Stimulated activated CD4-positive, alpha-beta T cell treated with anti-CD3 and anti-CD28 coated beads, TNF-alpha, amount 100 ng/mL, for 48 hours (primary cell): ENCODE data around the gene KRT27.

ENCODE experiments used
- DNase-seq, 3 donors: peaks; one replicate each; pipeline ENCODE4 v3.0.0-alpha.2; 2020; ENCODE audit warnings: low read depth in 3 of 3

KRT27 gene

GRCh38 chr17:40809721-40810421 lies 27.5 kb upstream of the KRT27 start:
- no peak for DNase-seq

- DNase-seq = no peak
Measured at GRCh38 chr17:40806131-40806530, 23.8 kb upstream of the KRT27 start.

GRCh38 chr17:40803617-40804082 lies 21.3 kb upstream of the KRT27 start:
- peak; percentile 50 to 70 (median 65) for DNase-seq

- no peak for DNase-seq
Measured at GRCh38 chr17:40801157-40801556, 18.8 kb upstream of the KRT27 start.

GRCh38 chr17:40800381-40800780 lies 18.0 kb upstream of the KRT27 start:
- no peak for DNase-seq

GRCh38 chr17:40799859-40800258 lies 17.5 kb upstream of the KRT27 start, which contains the start of gene KRT28:
KRT28 (minus strand) TSS chr17:40799959; CDS start chr17:40799893, 66 bp downstream.
- DNase-seq = no peak

GRCh38 chr17:40796846-40797245 lies 14.5 kb upstream of the KRT27 start:
- no peak for DNase-seq

GRCh38 chr17:40795019-40795667 lies 12.8 kb upstream of the KRT27 start:
- no peak for DNase-seq

GRCh38 chr17:40794466-40794865 lies 12.1 kb upstream of the KRT27 start:
- no peak for DNase-seq

GRCh38 chr17:40793832-40794231 lies 11.5 kb upstream of the KRT27 start:
- no peak for DNase-seq

GRCh38 chr17:40791787-40792436 lies 9.6 kb upstream of the KRT27 start:
- DNase-seq = no peak

GRCh38 chr17:40791111-40791510 lies 8.8 kb upstream of the KRT27 start:
- DNase-seq = no peak

- DNase-seq = peak in 1 of 3 donors; percentile 3
Measured at GRCh38 chr17:40779181-40779909, 3.0 kb downstream of the KRT27 start.

- no peak for DNase-seq
Measured at GRCh38 chr17:40778461-40778860, 3.9 kb downstream of the KRT27 start.

- no peak for DNase-seq
Measured at GRCh38 chr17:40777971-40778370, 4.4 kb downstream of the KRT27 start.

- DNase-seq = no peak
Measured at GRCh38 chr17:40777459-40777858, 4.9 kb downstream of the KRT27 start.

GRCh38 chr17:40775945-40776344 lies 6.4 kb downstream of the KRT27 start:
- no peak for DNase-seq

- no peak for DNase-seq
Measured at GRCh38 chr17:40772101-40772500, 10.2 kb downstream of the KRT27 start, which contains the start of gene KRT26. KRT26 (minus strand) TSS chr17:40772201; CDS start chr17:40772113, 88 bp downstream.

- DNase-seq = no peak
Measured at GRCh38 chr17:40765657-40766056, 16.7 kb downstream of the KRT27 start.

GRCh38 chr17:40763752-40764151 lies 18.6 kb downstream of the KRT27 start:
- DNase-seq = no peak

- no peak for DNase-seq
Measured at GRCh38 chr17:40760105-40761016, 22.0 kb downstream of the KRT27 start.
